NCI-H526 (cell line): ENCODE measurements around the gene ARHGAP28.

Experiments used
- DNase-seq, 2 experiments: peaks; one replicate each; lab custom pipeline; 2025; lab: John Stamatoyannopoulos, UW

The ARHGAP28 gene

DNA sequence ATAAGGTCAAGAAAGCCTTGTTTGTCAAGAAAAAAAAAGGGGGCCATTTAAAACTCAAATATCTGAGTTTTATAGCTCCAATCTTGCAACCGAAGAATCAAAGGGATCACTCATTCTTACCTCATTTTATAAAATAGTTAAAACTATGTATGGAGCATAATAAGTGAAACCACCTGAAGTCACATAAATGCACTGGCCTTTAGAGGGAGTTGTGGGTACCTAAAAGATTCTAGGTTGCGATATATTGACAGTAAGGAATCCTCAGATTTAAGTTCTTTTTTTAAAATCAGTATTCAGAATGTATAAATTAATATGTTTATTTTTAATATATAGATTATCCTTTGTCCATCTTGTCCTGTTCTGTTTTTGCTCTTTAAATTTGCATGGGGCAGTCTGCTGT, 3.4 kb downstream of the ARHGAP28 start:
- no peak for DNase-seq

- DNase-seq: no peak
These were observed 4.2 kb downstream of the ARHGAP28 start for GRCh38 chr18:6733758-6734157.

GRCh38 chr18:6734726-6735430, 5.4 kb downstream of the ARHGAP28 start:
- no peak for DNase-seq

DNA sequence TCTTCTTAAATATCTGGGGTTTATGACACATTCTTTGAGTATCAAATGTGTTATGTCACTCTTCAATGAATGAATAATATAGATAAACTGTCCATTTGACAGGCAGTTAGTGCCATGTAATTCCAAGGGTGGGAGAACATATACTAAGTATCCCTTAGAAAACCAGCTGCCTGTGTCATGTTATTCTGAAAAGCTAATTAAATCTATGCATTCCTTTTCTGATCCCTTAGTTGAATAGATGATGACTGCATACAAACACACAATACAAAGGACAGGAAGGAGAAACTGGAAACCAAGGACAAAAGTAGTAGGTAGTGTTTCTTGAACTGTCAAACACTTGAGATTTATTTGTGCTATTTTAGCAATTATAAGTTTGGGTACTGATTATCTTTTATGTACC, 8.3 kb downstream of the ARHGAP28 start:
- no peak for DNase-seq

- no peak for DNase-seq
These were observed 9.1 kb downstream of the ARHGAP28 start for GRCh38 chr18:6738622-6739021.

DNA sequence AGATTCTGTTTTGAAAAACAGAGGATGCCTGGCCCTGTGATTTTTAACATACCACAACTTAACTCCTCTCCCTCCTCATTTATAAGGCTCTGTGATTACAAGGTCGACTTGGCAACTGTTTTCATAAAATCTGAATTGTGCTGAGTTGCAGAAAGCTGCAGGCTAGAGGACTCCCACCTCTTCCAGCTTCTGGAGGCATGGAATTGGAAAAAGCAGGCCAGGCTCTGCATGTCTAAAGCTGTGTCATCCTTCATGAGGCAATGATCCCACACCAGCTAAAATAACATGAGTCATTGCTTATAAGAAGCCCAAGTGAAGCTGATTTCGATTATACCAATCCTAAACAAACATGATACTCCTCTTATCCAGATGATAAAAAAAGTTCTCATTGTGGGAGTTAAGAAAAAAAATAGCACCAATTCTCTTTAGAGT, 11.7 kb downstream of the ARHGAP28 start:
- no peak for DNase-seq

GRCh38 chr18:6741786-6742185, 12.3 kb downstream of the ARHGAP28 start:
- DNase-seq: no peak

GRCh38 chr18:6743999-6744398, 14.5 kb downstream of the ARHGAP28 start:
- DNase-seq: no peak

DNA sequence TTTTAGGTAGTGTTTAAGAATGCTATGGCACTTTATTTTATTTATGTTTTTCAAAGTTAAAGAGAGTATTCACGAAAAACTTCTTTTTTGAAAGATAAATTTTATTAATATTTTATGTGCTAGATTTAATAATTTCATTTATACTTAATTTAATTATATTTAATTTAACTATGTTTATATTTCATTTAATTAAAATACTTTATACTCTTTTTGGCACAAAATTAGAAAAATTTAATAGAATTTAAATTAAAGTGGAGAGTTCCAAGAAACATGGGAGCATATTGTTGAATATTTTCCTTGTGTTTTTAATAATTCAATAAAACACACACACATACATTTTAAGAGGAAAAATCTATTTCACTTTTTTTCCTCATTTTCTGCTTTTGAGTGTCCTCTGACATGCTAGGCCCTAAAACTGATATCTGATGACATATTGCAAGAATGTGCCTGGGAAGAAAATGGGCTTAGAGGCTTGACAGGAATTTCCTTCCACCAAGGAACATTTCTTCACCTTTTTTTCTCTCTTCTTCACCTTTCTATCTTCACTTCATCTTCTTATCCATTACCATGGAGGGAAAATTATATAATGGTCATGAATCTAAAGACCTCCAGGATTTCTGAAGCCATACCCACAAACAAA, 15.4 kb downstream of the ARHGAP28 start:
- DNase-seq: no peak

GRCh38 chr18:6745504-6746031, 16.1 kb downstream of the ARHGAP28 start:
- no peak for DNase-seq

GRCh38 chr18:6746386-6746960, 17.0 kb downstream of the ARHGAP28 start:
- no peak for DNase-seq

DNA sequence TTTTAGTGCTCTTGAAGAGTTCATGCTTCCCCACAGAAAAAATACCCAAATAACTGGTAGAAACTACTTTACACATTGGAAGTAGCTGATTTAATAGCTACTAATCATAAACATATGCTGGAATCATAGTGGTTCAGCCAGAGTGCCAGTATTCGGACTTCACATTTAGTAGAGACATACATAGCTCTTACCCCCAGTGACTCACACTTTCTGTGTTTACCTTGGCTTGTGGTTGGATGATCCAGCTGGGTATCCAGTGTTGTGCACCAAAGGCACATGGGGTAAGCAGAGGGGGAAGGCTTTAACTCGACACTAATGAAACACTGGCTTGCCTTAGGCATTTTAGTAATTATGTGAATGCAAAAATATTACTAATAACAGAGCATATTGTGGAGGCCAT, 18.1 kb downstream of the ARHGAP28 start:
- no peak for DNase-seq

GRCh38 chr18:6748241-6748640, 18.7 kb downstream of the ARHGAP28 start:
- DNase-seq: no peak

DNA sequence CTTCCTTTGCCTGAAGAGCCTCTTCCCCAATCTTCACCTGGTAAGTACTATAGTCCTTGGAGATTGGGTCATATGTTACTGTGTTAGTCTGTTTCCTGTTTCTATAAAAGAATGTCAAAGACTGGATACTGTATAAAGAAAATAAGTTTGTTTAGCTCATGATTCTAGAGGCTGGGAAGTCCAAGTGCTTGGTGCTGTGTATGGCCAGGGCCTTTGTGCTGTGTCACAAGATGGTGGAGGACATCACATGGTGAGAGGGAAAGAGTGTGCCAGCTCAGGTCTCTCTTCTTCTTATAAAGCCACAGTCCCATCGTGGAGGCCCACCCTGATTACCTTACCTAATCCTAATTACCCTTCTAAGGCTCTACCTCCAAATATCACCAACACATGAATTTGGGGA, 20.9 kb downstream of the ARHGAP28 start:
- DNase-seq: no peak

DNA sequence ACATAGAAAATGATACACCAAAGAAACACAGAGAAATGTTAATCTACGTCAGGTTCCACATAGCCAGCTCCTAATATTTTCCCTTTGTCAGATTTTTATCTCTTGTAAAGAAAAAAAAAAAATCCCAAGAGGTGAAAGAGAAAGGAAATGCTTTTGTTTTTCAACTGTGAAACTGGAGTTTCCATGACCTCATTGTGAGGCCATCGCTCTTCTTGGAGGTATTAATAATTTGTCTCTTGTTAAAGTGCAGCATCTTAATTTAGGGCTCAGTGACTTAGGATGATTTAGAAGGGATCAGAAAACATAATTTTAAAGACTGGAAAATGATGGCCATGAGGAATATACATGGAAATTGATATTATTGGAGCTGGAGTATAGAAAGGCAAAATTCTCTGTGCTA, 21.7 kb downstream of the ARHGAP28 start:
- no peak for DNase-seq

DNA sequence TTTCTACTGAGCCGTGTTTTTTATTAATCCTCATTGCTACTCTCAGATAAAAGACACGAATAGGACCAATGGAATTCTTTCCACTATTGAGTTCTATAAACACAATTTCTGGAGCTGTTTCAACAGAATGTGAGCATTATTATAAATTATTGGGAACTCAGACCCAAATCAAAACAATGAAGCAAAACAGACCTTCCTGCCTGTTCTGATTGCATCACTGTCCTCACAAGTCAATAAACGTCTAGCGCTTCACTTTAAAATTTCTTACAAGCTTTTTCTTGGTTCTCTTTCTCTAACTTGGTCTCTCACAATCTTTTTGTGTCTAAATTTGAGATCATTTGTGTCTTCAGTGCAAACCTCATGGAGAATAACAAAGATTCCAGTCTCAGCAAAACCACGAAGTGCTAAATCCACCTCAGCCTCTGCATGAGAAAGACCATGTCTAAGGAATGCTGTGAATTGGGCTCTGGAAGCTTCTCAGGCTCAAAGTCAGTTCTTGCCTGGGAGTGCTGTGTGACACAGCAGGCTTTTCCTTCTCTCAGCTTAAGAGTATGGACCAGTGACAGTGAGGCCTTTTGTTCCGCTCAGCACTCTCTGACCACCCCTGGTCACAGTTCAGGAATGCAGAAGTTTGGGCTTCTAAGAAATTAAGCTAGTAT, 22.8 kb downstream of the ARHGAP28 start:
- no peak for DNase-seq

DNA sequence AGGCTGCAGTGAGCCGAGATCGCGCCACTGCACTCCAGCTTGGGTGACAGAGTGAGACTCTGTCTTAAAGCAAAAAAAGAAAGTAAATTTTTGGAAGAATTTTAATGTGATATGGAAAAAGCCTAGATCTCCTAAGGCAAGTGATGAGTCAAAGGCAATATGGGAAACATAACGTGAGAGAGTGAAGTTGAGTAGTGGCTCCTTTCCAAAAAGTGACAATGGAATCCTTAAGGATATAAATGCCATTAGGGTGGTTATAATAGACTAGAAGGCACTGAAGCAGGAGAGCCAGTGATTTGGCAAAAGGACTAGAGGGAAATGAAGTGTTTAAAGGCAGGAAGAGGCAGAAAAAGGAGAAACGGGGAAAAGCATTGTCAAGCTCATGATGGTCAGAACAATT, 25.6 kb downstream of the ARHGAP28 start:
- no peak for DNase-seq

DNA sequence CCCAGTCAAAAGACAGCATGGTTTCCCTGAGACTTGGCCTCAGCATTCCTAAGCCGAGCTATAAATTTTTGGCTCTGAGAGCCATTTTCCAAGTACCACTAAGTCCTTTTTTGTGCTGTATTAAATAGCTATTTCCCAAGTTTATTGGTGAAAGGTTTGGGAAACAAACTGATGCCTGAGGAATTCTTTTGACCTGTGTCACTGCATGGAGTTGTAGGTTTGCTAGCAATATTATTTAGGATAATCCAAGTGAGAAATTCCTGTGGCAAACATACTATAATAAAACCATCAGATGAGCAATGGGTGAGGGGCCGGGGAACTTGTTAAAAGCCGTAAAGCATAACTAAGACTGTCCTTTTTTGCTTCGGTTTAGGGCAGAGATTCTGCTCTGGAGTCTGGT, 28.4 kb downstream of the ARHGAP28 start:
- DNase-seq: no peak

DNA sequence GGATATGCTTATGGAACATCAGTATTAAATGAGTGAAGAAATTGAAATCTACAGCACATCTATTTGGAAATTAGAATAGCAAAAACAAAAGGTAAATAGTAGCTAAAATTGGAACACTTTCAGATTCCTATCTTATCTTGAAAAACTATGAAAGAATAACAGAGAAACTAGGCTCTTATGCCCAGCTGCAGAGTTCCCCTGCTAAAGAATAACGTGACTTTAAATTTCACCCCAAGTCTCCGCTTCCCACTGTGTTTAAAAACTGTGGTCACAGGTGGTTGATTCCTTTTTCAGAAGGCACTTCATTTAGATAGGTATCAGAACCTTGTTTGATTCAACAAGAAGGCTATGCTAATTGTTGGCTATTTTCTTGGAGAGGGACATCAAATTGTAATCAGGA, 30.1 kb downstream of the ARHGAP28 start:
- no peak for DNase-seq

DNA sequence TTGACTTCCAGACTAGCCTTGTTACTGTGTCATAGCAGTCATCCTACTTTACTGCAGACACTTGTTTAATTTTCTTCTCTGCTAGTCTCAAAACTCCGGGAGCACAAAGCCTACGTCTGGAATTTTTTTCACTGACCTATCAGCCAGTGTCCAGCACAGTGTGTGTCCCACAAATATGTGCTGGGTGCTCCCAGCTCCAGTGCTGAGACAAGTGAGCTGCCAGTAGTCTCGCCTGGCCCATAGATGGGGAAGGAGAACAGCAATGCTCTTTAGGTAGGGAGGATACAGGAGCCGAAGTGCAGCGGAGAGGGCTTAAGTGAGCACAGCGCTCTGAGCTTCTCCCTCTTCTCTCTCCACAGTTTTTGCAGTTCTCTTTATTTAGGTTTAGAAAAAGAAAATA, 34.0 kb downstream of the ARHGAP28 start:
- DNase-seq: no peak

- DNase-seq: no peak
These were observed 34.9 kb downstream of the ARHGAP28 start for GRCh38 chr18:6764382-6764781.

GRCh38 chr18:6773777-6774176, 44.3 kb downstream of the ARHGAP28 start:
- no peak for DNase-seq

DNA sequence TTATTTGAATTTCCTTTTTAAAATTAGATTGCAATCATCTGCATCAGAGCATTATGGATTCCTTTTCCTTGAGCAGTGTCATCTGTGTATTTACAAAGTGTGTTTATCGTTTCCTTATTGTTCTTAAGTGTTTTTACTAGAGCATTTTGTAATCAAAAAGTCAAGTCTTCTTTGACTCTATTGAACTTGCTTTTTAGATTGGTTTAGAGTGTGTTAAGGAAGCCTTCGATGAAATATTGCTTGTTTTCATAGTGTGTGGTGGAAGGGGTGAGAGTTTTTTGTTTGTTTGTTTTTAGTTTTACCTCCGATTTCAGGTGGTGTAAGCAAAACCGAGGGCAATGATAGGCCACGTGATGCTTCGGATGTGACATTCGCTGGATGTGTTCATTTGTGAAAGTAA, 45.7 kb downstream of the ARHGAP28 start:
- no peak for DNase-seq
